Activated CD8-positive, alpha-beta T cell treated with anti-CD3 and anti-CD28 coated beads, Interleukin-2, amount 10 ng/mL, durations not matched to agents 7 days and 5 days (primary cell): Measurements from ENCODE around the gene NANOS1. TPM values are rescaled to one million over a fixed set of nuclear protein-coding genes. Genes with fewer than 3 reads are reported as not detected.
A peak's percentile ranks its signal among the peaks of the same experiment; 100 is the strongest.
"Not testable (repeated sequence)": the region's sequence is repeated elsewhere in the genome, so short reads cannot be mapped to it uniquely, and the experiment has no call there.

ENCODE experiments used
- ATAC-seq: fragments of 150-1000 bp; cut with Tn5 transposase; one replicate; pipeline ENCODE4 v1.10.0; 2021; ENCODE audit warnings: moderate library complexity
- CTCF ChIA-PET: fragments of 350-600 bp; sonication (Branson Sonifier 250); formaldehyde crosslinking; loops from one replicate; lab custom pipeline; 2021; ENCODE audit warnings: antibody characterized with exemption; lab: Charles Lee
- POLR2A ChIA-PET: fragments of 350-600 bp; sonication (Branson Sonifier 250); formaldehyde crosslinking; loops from one replicate; lab custom pipeline; 2021; ENCODE audit warnings: antibody characterized with exemption; lab: Charles Lee
- DNase-seq: peaks from one replicate; pipeline ENCODE4 v3.0.0-alpha.2; 2020
- H3K27ac Mint-ChIP-seq: one replicate; pipeline ENCODE4 v1.8.0; 2021; ENCODE audit warnings: mild to moderate bottlenecking, mixed read lengths
- H3K27me3 Mint-ChIP-seq: one replicate; pipeline ENCODE4 v1.8.0; 2021; ENCODE audit warnings: low read depth, mixed read lengths
- H3K36me3 Mint-ChIP-seq: one replicate; pipeline ENCODE4 v1.8.0; 2021; ENCODE audit warnings: low read depth, mixed read lengths
- H3K4me1 Mint-ChIP-seq: one replicate; pipeline ENCODE4 v1.8.0; 2021; ENCODE audit warnings: low read depth, mixed read lengths
- H3K4me3 Mint-ChIP-seq: one replicate; pipeline ENCODE4 v1.8.0; 2021; ENCODE audit warnings: mild to moderate bottlenecking, mixed read lengths
- H3K9me3 Mint-ChIP-seq: one replicate; pipeline ENCODE4 v1.8.0; 2022; ENCODE audit warnings: mixed read lengths; ENCODE audit not compliant: insufficient read depth
- total RNA-seq, 2 experiments: library from RNA; stranded (reverse); gene quantifications; one replicate each; pipeline ENCODE4 v1.2.3, GENCODE V29; 2021

NANOS1 gene
- total RNA-seq, 2 experiments from 2014 or later: 0.08 to 0.13 TPM

- Mint-ChIP-seq H3K27ac (no peak overlapping the region), H3K36me3 (no peaks in the 10 kb centered on the region), H3K9me3 (no peaks in the 10 kb centered on the region), H3K27me3 (peaks cover 6% of the 10 kb centered on the region), H3K4me1 (no peaks in the 10 kb centered on the region), H3K4me3 (no peak overlapping the region)
- ChIA-PET POLR2A (no interaction called here), CTCF (no interaction called here)
- DNase-seq: no peak
- ATAC-seq: no peak
Measured at GRCh38 chr10:119023553-119023868, 6.0 kb upstream of the NANOS1 start.

GRCh38 chr10:119024882-119025281, 4.6 kb upstream of the NANOS1 start:
- Mint-ChIP-seq H3K27ac (no peak overlapping the region), H3K27me3 (peaks cover 6% of the 10 kb centered on the region), H3K9me3 (no peaks in the 10 kb centered on the region), H3K4me1 (peaks cover 3% of the 10 kb centered on the region), H3K4me3 (no peak overlapping the region), H3K36me3 (no peaks in the 10 kb centered on the region)
- DNase-seq (no peak), ATAC-seq (no peak)
- ChIA-PET POLR2A (no interaction called here), CTCF (no interaction called here)

GRCh38 chr10:119025336-119025735, 4.2 kb upstream of the NANOS1 start:
- Mint-ChIP-seq H3K4me1 (peaks cover 3% of the 10 kb centered on the region), H3K27me3 (peaks cover 6% of the 10 kb centered on the region), H3K9me3 (no peaks in the 10 kb centered on the region), H3K36me3 (no peaks in the 10 kb centered on the region), H3K27ac (no peak overlapping the region), H3K4me3 (no peak overlapping the region)
- DNase-seq (no peak), ATAC-seq (no peak)
- ChIA-PET POLR2A (no interaction called here), CTCF (no interaction called here)

- Mint-ChIP-seq H3K4me1 (peaks cover 4% of the 10 kb centered on the region), H3K36me3 (no peaks in the 10 kb centered on the region), H3K27ac (no peak overlapping the region), H3K27me3 (peaks cover 4% of the 10 kb centered on the region), H3K9me3 (no peaks in the 10 kb centered on the region), H3K4me3 (no peak overlapping the region)
- POLR2A ChIA-PET: no interaction called here
- no peak for ATAC-seq
- CTCF ChIA-PET: no interaction called here
- DNase-seq: no peak
Measured at GRCh38 chr10:119025776-119026175, 3.7 kb upstream of the NANOS1 start.

- DNase-seq (no peak), ATAC-seq (no peak)
- POLR2A ChIA-PET: no interaction called here
- Mint-ChIP-seq H3K27ac (no peak overlapping the region), H3K9me3 (no peaks in the 10 kb centered on the region), H3K27me3 (peaks cover 4% of the 10 kb centered on the region), H3K36me3 (peaks cover 4% of the 10 kb centered on the region), H3K4me1 (peaks cover 12% of the 10 kb centered on the region), H3K4me3 (no peak overlapping the region)
- CTCF ChIA-PET: no interaction called here
Measured at GRCh38 chr10:119026301-119027110, 3.0 kb upstream of the NANOS1 start.

GRCh38 chr10:119028445-119028899, 1.0 kb upstream of the NANOS1 start:
- Mint-ChIP-seq H3K36me3 (peaks cover 19% of the 10 kb centered on the region), H3K4me3 (peak overlapping the region; percentile 57), H3K4me1 (peaks cover 21% of the 10 kb centered on the region)
- POLR2A ChIA-PET, CTCF ChIA-PET, H3K27me3 Mint-ChIP-seq, H3K27ac Mint-ChIP-seq, ATAC-seq, H3K9me3 Mint-ChIP-seq, DNase-seq: not testable (repeated sequence)

- Mint-ChIP-seq H3K4me1 (peaks cover 21% of the 10 kb centered on the region), H3K4me3 (peak overlapping the region; percentile 57), H3K27ac (no peak overlapping the region), H3K9me3 (no peaks in the 10 kb centered on the region), H3K27me3 (peaks cover 4% of the 10 kb centered on the region), H3K36me3 (peaks cover 24% of the 10 kb centered on the region)
- peak; percentile 87 for DNase-seq
- CTCF ChIA-PET: interaction anchor here (1.1 kb wide), 1 partner anchor 103 kb away, joined by 3 read pairs; no protein-coding TSS in a partner anchor
- peak; percentile 83 for ATAC-seq
- POLR2A ChIA-PET: no interaction called here
Measured at GRCh38 chr10:119028900-119029612, 458 bp upstream of the NANOS1 start.

- CTCF ChIA-PET: interaction anchor here (0.7 to 1.5 kb wide), 3 partner anchors 101 to 276 kb away, joined by 3 to 5 read pairs (median 3); partner anchors contain the start of gene CACUL1
- Mint-ChIP-seq H3K27me3 (peaks cover 4% of the 10 kb centered on the region), H3K36me3 (peaks cover 32% of the 10 kb centered on the region), H3K4me3 (peak overlapping the region; percentile 65), H3K9me3 (no peaks in the 10 kb centered on the region), H3K4me1 (peaks cover 24% of the 10 kb centered on the region), H3K27ac (no peak overlapping the region)
- DNase-seq: peak; percentile 69
- peak; percentile 56 for ATAC-seq
- POLR2A ChIA-PET: no interaction called here
Measured at GRCh38 chr10:119030421-119031250, 1.1 kb downstream of the NANOS1 start.

- peaks cover 4% of the 10 kb centered on the region for H3K27me3 Mint-ChIP-seq
- H3K9me3 Mint-ChIP-seq: no peaks in the 10 kb centered on the region
- H3K36me3 Mint-ChIP-seq: peaks cover 38% of the 10 kb centered on the region
- ChIA-PET CTCF (interaction anchor here (1.5 kb wide), 1 partner anchor 167 kb away, joined by 5 read pairs; no protein-coding TSS in a partner anchor), POLR2A (no interaction called here)
- DNase-seq (no peak), ATAC-seq (no peak)
- H3K27ac Mint-ChIP-seq: no peak overlapping the region
- H3K4me3 Mint-ChIP-seq: peak overlapping the region; percentile 65
- H3K4me1 Mint-ChIP-seq: peaks cover 24% of the 10 kb centered on the region
Measured at GRCh38 chr10:119031496-119032059, 2.1 kb downstream of the NANOS1 start.

- ATAC-seq (no peak), DNase-seq (no peak)
- Mint-ChIP-seq H3K27ac (no peak overlapping the region), H3K9me3 (no peaks in the 10 kb centered on the region), H3K27me3 (no peaks in the 10 kb centered on the region), H3K4me3 (no peak overlapping the region), H3K4me1 (peaks cover 24% of the 10 kb centered on the region), H3K36me3 (peaks cover 76% of the 10 kb centered on the region)
- ChIA-PET POLR2A (no interaction called here), CTCF (no interaction called here)
Measured at GRCh38 chr10:119039161-119039560, 9.6 kb downstream of the NANOS1 start.

GRCh38 chr10:119041326-119041725, 11.8 kb downstream of the NANOS1 start:
- Mint-ChIP-seq H3K27ac (no peak overlapping the region), H3K36me3 (peaks cover 81% of the 10 kb centered on the region), H3K4me1 (peaks cover 21% of the 10 kb centered on the region), H3K4me3 (no peak overlapping the region), H3K27me3 (no peaks in the 10 kb centered on the region), H3K9me3 (no peaks in the 10 kb centered on the region)
- POLR2A ChIA-PET: no interaction called here
- DNase-seq (no peak), ATAC-seq (no peak)
- CTCF ChIA-PET: no interaction called here
